Non-pigmented ciliary epithelial cell (primary cell): ENCODE data around the gene RALGDS.
"Not testable (repeated sequence)": the region's sequence is repeated elsewhere in the genome, so short reads cannot be mapped to it uniquely, and the experiment has no call there.

Experiments used
- DNase-seq: peaks from one replicate; pipeline ENCODE4 v3.0.0-alpha.2; 2010; ENCODE audit warnings: low read depth

Gene RALGDS

GRCh38 chr9:133106511-133107244, 14.4 kb downstream of the RALGDS start:
- no peak for DNase-seq

- no peak for DNase-seq
Observed at GRCh38 chr9:133105461-133105770, 15.6 kb downstream of the RALGDS start.

GRCh38 chr9:133104718-133105460, 16.2 kb downstream of the RALGDS start:
- no peak for DNase-seq

GRCh38 chr9:133103987-133104505, 17.0 kb downstream of the RALGDS start:
- no peak for DNase-seq

GRCh38 chr9:133103183-133103986, 17.7 kb downstream of the RALGDS start:
- no peak for DNase-seq

- no peak for DNase-seq
Observed at GRCh38 chr9:133102190-133103021, 18.6 kb downstream of the RALGDS start.

- DNase-seq, result no peak
Observed at GRCh38 chr9:133101356-133102189, 19.5 kb downstream of the RALGDS start.

- DNase-seq, result no peak
Observed at GRCh38 chr9:133100506-133101355, 20.3 kb downstream of the RALGDS start.

GRCh38 chr9:133099726-133100505, 21.1 kb downstream of the RALGDS start:
- DNase-seq, result no peak

- no peak for DNase-seq
Observed at GRCh38 chr9:133098871-133099270, 22.2 kb downstream of the RALGDS start.

GRCh38 chr9:133098104-133098754, 22.8 kb downstream of the RALGDS start:
- no peak for DNase-seq

- no peak for DNase-seq
Observed at GRCh38 chr9:133094842-133095393, 26.1 kb downstream of the RALGDS start.

- DNase-seq, result not testable (repeated sequence)
Observed at GRCh38 chr9:133094351-133094750, 26.7 kb downstream of the RALGDS start.

- DNase-seq, result no peak
Observed at GRCh38 chr9:133090752-133091385, 30.2 kb downstream of the RALGDS start.

- DNase-seq, result no peak
Observed at GRCh38 chr9:133090187-133090586, 30.9 kb downstream of the RALGDS start.

- no peak for DNase-seq
Observed at GRCh38 chr9:133089271-133089671, 31.8 kb downstream of the RALGDS start.

- DNase-seq, result no peak
Observed at GRCh38 chr9:133088756-133089155, 32.3 kb downstream of the RALGDS start.
